SK-N-SH treated with all-trans-retinoic acid at 6 μM for 48 hours (cell line): Measurements from ENCODE around the gene GAN.
"Not testable (repeated sequence)": the region's sequence is repeated elsewhere in the genome, so short reads cannot be mapped to it uniquely, and the experiment has no call there.

Experiments used
- ATAC-seq: fragments of 200-7000 bp; cut with Tn5 transposase; 3 replicates; pipeline ENCODE4 v1.9.1; 2020; ENCODE audit warnings: mild to moderate bottlenecking, moderate library complexity
- ARNTL ChIP-seq: fragments of 450-650 bp; formaldehyde crosslinking; IDR thresholded peaks from 2 replicates; pipeline ENCODE4 v1.5.0; 2020; ENCODE audit warnings: low read depth, mild to moderate bottlenecking, moderate library complexity, borderline replicate concordance
- BACH2 ChIP-seq: fragments of 250-450 bp; sonication (Bioruptor Pico); IDR thresholded peaks from 2 replicates; pipeline ENCODE4 v1.9.0; 2021; ENCODE audit warnings: mild to moderate bottlenecking, borderline replicate concordance
- CSDC2 ChIP-seq: fragments of 250-450 bp; sonication (Bioruptor Pico); IDR thresholded peaks from 2 replicates; pipeline ENCODE4 v1.5.0; 2020; ENCODE audit warnings: mild to moderate bottlenecking, moderate library complexity
- ESRRG ChIP-seq: fragments of 250-450 bp; sonication (Bioruptor Pico); IDR thresholded peaks from 2 replicates; pipeline ENCODE4 v1.6.1; 2021; ENCODE audit warnings: mild to moderate bottlenecking
- GLIS3 ChIP-seq: fragments of 250-450 bp; sonication (Bioruptor Pico); IDR thresholded peaks from 2 replicates; pipeline ENCODE4 v1.5.0; 2020; ENCODE audit warnings: mild to moderate bottlenecking, moderate library complexity
- ISL1 ChIP-seq: fragments of 250-450 bp; sonication (Bioruptor Pico); IDR thresholded peaks from 2 replicates; pipeline ENCODE4 v2.1.2; 2022; ENCODE audit warnings: mild to moderate bottlenecking, moderate library complexity
- OSR1 ChIP-seq: fragments of 250-450 bp; sonication (Bioruptor Pico); IDR thresholded peaks from 2 replicates; pipeline ENCODE4 v1.8.0; 2022; ENCODE audit warnings: moderate library complexity, mild to moderate bottlenecking, inconsistent platforms
- PPARA ChIP-seq: fragments of 250-450 bp; sonication (Bioruptor Pico); IDR thresholded peaks from 2 replicates; pipeline ENCODE4 v1.5.0; 2020; ENCODE audit warnings: mild to moderate bottlenecking, borderline replicate concordance
- RARB ChIP-seq: fragments of 250-450 bp; sonication (Bioruptor Pico); IDR thresholded peaks from 2 replicates; pipeline ENCODE4 v1.8.0; 2021; ENCODE audit warnings: mild to moderate bottlenecking, moderate library complexity
- SNAI2 ChIP-seq: fragments of 250-450 bp; sonication (Bioruptor Pico); IDR thresholded peaks from 2 replicates; pipeline ENCODE4 v1.5.0; 2020; ENCODE audit warnings: mild to moderate bottlenecking, moderate library complexity
- TCF4 ChIP-seq: fragments of 250-450 bp; sonication (Bioruptor Pico); IDR thresholded peaks from 2 replicates; pipeline ENCODE4 v1.8.0; 2021; ENCODE audit warnings: mild to moderate bottlenecking, moderate library complexity, borderline replicate concordance
- TOX ChIP-seq: fragments of 250-450 bp; sonication (Bioruptor Pico); IDR thresholded peaks from 2 replicates; pipeline ENCODE4 v1.8.0; 2021; ENCODE audit warnings: mild to moderate bottlenecking, moderate library complexity, borderline replicate concordance
- ZC3H10 ChIP-seq: fragments of 250-450 bp; sonication (Bioruptor Pico); IDR thresholded peaks from 2 replicates; pipeline ENCODE4 v1.5.1; 2021; ENCODE audit warnings: mild to moderate bottlenecking, moderate library complexity
- ZFP3 ChIP-seq: fragments of 250-450 bp; sonication (Bioruptor Pico); IDR thresholded peaks from 2 replicates; pipeline ENCODE4 v1.5.0; 2020; ENCODE audit warnings: mild to moderate bottlenecking, moderate library complexity
- ZFP30 ChIP-seq: fragments of 450-650 bp; formaldehyde crosslinking; IDR thresholded peaks from 2 replicates; pipeline ENCODE4 v1.5.0; 2022; ENCODE audit warnings: mild to moderate bottlenecking, moderate library complexity
- ZNF565 ChIP-seq: fragments of 450-650 bp; formaldehyde crosslinking; conservative IDR thresholded peaks from 2 replicates; pipeline ENCODE4 v1.5.0; 2020; ENCODE audit warnings: low read depth, mild to moderate bottlenecking, moderate library complexity
- ZNF70 ChIP-seq: fragments of 450-650 bp; formaldehyde crosslinking; IDR thresholded peaks from 2 replicates; pipeline ENCODE4 v1.5.0; 2020; ENCODE audit warnings: mild to moderate bottlenecking, moderate library complexity
- ZNF8 ChIP-seq: fragments of 450-650 bp; formaldehyde crosslinking; IDR thresholded peaks from 2 replicates; pipeline ENCODE4 v1.5.0; 2020; ENCODE audit warnings: mild to moderate bottlenecking, moderate library complexity
- TF ChIP-seq, protein P1 (sequence below): fragments of 250-450 bp; sonication (Bioruptor Pico); IDR thresholded peaks from 2 replicates; pipeline ENCODE4 v1.5.0; 2020; ENCODE audit warnings: mild to moderate bottlenecking, moderate library complexity
- TF ChIP-seq, protein P2 (sequence below): fragments of 250-450 bp; sonication (Bioruptor Pico); IDR thresholded peaks from 2 replicates; pipeline ENCODE4 v1.5.1; 2020; ENCODE audit warnings: low read depth, mild to moderate bottlenecking, moderate library complexity
- TF ChIP-seq, protein P3 (sequence below): fragments of 250-450 bp; sonication (Bioruptor Pico); IDR thresholded peaks from 2 replicates; pipeline ENCODE4 v1.5.1; 2021; ENCODE audit warnings: mild to moderate bottlenecking, moderate library complexity

GAN gene

GRCh38 chr16:81335669-81336068 lies 20.9 kb downstream of the GAN start (continued):
- TF ChIP-seq, protein P1, sequence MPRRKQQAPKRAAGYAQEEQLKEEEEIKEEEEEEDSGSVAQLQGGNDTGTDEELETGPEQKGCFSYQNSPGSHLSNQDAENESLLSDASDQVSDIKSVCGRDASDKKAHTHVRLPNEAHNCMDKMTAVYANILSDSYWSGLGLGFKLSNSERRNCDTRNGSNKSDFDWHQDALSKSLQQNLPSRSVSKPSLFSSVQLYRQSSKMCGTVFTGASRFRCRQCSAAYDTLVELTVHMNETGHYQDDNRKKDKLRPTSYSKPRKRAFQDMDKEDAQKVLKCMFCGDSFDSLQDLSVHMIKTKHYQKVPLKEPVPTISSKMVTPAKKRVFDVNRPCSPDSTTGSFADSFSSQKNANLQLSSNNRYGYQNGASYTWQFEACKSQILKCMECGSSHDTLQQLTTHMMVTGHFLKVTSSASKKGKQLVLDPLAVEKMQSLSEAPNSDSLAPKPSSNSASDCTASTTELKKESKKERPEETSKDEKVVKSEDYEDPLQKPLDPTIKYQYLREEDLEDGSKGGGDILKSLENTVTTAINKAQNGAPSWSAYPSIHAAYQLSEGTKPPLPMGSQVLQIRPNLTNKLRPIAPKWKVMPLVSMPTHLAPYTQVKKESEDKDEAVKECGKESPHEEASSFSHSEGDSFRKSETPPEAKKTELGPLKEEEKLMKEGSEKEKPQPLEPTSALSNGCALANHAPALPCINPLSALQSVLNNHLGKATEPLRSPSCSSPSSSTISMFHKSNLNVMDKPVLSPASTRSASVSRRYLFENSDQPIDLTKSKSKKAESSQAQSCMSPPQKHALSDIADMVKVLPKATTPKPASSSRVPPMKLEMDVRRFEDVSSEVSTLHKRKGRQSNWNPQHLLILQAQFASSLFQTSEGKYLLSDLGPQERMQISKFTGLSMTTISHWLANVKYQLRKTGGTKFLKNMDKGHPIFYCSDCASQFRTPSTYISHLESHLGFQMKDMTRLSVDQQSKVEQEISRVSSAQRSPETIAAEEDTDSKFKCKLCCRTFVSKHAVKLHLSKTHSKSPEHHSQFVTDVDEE (CRISPR knock-in tag) = no peak
- TF ChIP-seq RARB (CRISPR knock-in tag) = no peak
- no peak for TF ChIP-seq ZFP30 (CRISPR knock-in tag)
- no peak for TF ChIP-seq BACH2 (CRISPR knock-in tag)
- no peak for TF ChIP-seq TCF4 (CRISPR knock-in tag)
- no peak for TF ChIP-seq ZFP3 (CRISPR knock-in tag)

GRCh38 chr16:81337097-81337496 lies 22.3 kb downstream of the GAN start:
- TF ChIP-seq, protein P2, sequence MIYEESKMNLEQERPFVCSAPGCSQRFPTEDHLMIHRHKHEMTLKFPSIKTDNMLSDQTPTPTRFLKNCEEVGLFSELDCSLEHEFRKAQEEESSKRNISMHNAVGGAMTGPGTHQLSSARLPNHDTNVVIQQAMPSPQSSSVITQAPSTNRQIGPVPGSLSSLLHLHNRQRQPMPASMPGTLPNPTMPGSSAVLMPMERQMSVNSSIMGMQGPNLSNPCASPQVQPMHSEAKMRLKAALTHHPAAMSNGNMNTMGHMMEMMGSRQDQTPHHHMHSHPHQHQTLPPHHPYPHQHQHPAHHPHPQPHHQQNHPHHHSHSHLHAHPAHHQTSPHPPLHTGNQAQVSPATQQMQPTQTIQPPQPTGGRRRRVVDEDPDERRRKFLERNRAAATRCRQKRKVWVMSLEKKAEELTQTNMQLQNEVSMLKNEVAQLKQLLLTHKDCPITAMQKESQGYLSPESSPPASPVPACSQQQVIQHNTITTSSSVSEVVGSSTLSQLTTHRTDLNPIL (CRISPR knock-in tag) = no peak
- TF ChIP-seq, protein P1 (CRISPR knock-in tag) = no peak
- TF ChIP-seq ARNTL (CRISPR knock-in tag) = no peak
- TF ChIP-seq CSDC2 = no peak
- TF ChIP-seq OSR1 (CRISPR knock-in tag) = no peak
- no peak for TF ChIP-seq ZFP3 (CRISPR knock-in tag)
- TF ChIP-seq, protein P3, sequence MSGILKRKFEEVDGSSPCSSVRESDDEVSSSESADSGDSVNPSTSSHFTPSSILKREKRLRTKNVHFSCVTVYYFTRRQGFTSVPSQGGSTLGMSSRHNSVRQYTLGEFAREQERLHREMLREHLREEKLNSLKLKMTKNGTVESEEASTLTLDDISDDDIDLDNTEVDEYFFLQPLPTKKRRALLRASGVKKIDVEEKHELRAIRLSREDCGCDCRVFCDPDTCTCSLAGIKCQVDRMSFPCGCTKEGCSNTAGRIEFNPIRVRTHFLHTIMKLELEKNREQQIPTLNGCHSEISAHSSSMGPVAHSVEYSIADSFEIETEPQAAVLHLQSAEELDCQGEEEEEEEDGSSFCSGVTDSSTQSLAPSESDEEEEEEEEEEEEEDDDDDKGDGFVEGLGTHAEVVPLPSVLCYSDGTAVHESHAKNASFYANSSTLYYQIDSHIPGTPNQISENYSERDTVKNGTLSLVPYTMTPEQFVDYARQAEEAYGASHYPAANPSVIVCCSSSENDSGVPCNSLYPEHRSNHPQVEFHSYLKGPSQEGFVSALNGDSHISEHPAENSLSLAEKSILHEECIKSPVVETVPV = no peak
- TF ChIP-seq ZC3H10 (CRISPR knock-in tag) = no peak
- TF ChIP-seq GLIS3 (CRISPR knock-in tag) = no peak
- TF ChIP-seq ZNF565 (CRISPR knock-in tag) = no peak
- TF ChIP-seq SNAI2 = no peak
- TF ChIP-seq RARB (CRISPR knock-in tag) = no peak
- no peak for TF ChIP-seq PPARA
- TF ChIP-seq TOX (CRISPR knock-in tag) = no peak
- TF ChIP-seq ZNF8 (CRISPR knock-in tag) = no peak
- no peak for TF ChIP-seq ZFP30 (CRISPR knock-in tag)
- no peak for TF ChIP-seq ISL1 (CRISPR knock-in tag)
- no peak for TF ChIP-seq ZNF70 (CRISPR knock-in tag)
- no peak for TF ChIP-seq BACH2 (CRISPR knock-in tag)
- no peak for ATAC-seq

GRCh38 chr16:81345172-81345571 lies 30.4 kb downstream of the GAN start:
- ATAC-seq = not testable (repeated sequence)

DNA sequence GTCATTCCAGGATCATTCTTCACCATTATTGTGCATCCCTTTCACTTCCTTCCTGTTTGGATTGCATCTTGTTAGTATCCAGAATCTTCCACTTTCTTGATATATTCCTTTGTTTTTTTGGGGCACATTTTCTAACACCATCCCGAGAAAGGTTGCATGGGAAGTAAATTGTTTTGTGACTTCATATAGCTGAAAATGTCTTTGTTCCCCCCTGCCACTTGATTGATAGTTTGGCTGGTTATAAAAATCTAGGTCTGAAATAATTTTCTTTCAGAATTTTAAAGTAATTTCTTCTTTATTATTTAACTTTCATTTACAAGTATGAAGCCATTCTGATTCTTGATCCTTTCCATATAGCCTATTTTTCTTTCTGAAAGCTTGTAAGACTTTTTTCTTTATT lies 32.7 kb downstream of the GAN start:
- ATAC-seq = no peak
- no peak for TF ChIP-seq ZNF8 (CRISPR knock-in tag)
- TF ChIP-seq, protein P3 = no peak
- TF ChIP-seq ZNF70 (CRISPR knock-in tag) = no peak
- no peak for TF ChIP-seq BACH2 (CRISPR knock-in tag)
- TF ChIP-seq OSR1 (CRISPR knock-in tag) = no peak
- TF ChIP-seq, protein P1 (CRISPR knock-in tag) = no peak
- no peak for TF ChIP-seq ZNF565 (CRISPR knock-in tag)
- TF ChIP-seq GLIS3 (CRISPR knock-in tag) = no peak
- TF ChIP-seq ZC3H10 (CRISPR knock-in tag) = no peak
- TF ChIP-seq CSDC2 = no peak
- TF ChIP-seq, protein P2 (CRISPR knock-in tag) = no peak
- TF ChIP-seq ARNTL (CRISPR knock-in tag) = no peak
- TF ChIP-seq RARB (CRISPR knock-in tag) = no peak
- no peak for TF ChIP-seq ZFP3 (CRISPR knock-in tag)
- no peak for TF ChIP-seq TCF4 (CRISPR knock-in tag)
- no peak for TF ChIP-seq ESRRG (CRISPR knock-in tag)
